ENCODE measurements around the gene TMEM269.

Gene TMEM269

DNA sequence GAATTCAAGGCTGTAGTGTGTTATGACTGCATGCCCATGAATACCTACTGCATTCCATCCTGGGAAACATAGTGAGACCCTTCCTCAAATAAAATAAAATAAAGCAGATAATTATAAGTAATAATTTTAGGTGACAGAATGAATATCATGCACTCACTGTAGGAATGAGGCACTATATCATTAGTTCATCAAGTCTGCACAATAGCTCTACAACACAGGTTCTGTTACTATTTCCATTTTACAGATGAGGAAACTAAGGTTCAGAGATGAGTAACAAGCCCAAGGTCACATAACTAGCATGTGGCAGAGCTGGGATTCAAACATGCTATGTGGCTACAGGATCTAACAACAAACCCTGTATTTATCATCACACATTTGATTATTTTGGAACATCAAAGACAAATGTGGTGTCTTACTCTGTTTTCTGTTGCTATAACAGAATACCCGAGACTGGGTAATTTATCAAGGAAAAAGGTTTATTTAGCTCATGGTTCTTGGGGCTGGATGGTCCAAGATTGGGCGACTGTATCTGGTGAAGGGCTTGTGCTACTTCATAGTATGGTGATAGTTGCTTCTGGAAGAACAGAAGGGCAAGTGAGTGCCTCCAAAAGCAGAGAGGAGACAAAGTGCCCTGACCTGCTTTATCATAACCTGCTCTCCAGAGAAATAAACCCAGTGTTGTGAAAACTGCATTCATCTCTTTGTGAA is 56.8 kb downstream of the TMEM269 start:
- intact Hi-C loops (cut with DNase I): no loop called here
- DNase-seq: no peak

DNA sequence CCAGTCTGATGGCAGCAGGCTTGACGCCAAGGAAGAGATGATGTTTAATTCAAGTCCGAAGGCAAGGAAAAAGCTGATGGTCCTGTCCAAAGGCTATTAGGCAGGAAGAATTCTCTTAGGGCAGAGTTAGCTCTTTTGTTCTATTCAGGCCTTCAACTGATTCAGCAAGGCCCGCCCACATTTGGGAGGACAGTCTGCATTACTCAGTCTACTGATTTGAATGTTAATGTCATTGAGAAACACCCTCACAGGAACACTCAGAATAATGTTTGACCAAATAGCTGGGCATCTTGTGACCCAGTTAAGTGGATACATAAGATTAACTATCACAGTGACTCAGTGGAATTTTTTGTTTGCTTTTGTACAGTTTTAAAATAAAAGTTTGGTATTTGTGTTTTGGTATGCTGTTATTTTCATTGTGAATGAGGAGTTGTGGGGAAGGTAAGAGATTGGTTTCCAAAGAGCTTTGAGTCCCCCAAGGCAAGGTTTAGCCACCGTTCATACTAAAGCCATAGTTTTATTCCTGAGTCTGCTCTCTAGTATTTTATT is 59.9 kb downstream of the TMEM269 start:
- intact Hi-C loops (cut with DNase I): no loop called here
- no peak for DNase-seq

DNA sequence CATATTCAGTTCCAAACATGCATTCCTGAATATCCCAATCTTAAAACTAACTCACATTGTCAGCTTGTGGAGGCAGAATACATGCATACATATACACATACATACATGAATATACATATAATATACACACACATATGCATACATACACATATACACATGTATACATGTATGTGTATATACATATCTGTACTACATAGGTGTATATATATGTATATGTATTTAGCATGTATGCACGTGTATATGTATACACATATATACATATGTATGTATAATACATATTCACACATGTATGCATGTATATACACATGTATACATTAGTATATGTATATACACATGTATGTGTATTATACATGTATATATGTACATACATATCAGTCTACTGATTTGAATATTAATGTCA is 60.4 kb downstream of the TMEM269 start:
- no peak for DNase-seq

GRCh38 chr1:42845866-42846256 is 61.1 kb downstream of the TMEM269 start:
- intact Hi-C loops (cut with DNase I): loop anchor here (2.0 kb wide), 1 partner anchor 29 kb away; the partner anchor contains the start of genes ERMAP and SVBP
- DNase-seq: no peak

More for the DNA sequence above, 60.4 kb downstream of the TMEM269 start:
- intact Hi-C loops (cut with DNase I): no loop called here

GRCh38 chr1:42846257-42847110 is 61.7 kb downstream of the TMEM269 start, which contains the start of gene ZNF691:
Gene ZNF691, plus strand, starts transcription at chr1:42846613. Its CDS starts 3,046 bp downstream, at chr1:42849659.
- DNase-seq: peak; percentile 86 to 99 (median 91)

DNA sequence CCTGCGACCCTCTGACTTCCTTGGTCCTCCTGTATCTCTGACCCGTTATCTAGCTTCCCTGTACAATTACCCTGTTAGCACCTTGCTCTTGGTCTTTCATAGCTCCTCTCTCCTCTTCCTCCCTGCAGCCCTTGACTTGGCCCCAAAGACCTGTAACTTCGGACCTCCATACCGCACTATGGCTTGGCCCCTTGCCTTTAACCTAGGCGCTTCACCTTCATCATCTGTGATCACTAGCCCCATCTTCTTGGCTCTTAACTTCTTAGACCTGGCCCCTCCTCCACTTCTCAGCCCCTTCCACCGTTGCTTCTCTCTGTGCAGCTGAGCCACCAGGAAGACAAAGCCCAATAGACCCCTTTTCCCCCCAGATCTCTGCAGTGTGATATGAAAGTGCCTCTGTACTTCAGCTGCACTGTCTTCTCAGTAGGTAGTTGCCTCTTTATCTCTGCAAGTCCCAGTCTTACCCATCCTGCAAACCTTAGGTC is 62.4 kb downstream of the TMEM269 start:
- DNase-seq: no peak
- intact Hi-C loops (cut with DNase I): loop anchor here (2.0 kb wide), 1 partner anchor 30 kb away; the partner anchor contains the start of genes ERMAP and SVBP

More at GRCh38 chr1:42846257-42847110, 61.7 kb downstream of the TMEM269 start, which contains the start of gene ZNF691:
- intact Hi-C loops (cut with DNase I): loop anchor here (2.0 kb wide), 1 partner anchor 30 kb away; the partner anchor contains the start of genes ERMAP and SVBP

- intact Hi-C loops (cut with DNase I): loop anchor here (2.0 kb wide), 1 partner anchor 31 kb away; the partner anchor contains the start of genes ERMAP and SVBP
- no peak for DNase-seq
Observed at GRCh38 chr1:42847721-42848460, 63.1 kb downstream of the TMEM269 start.

DNA sequence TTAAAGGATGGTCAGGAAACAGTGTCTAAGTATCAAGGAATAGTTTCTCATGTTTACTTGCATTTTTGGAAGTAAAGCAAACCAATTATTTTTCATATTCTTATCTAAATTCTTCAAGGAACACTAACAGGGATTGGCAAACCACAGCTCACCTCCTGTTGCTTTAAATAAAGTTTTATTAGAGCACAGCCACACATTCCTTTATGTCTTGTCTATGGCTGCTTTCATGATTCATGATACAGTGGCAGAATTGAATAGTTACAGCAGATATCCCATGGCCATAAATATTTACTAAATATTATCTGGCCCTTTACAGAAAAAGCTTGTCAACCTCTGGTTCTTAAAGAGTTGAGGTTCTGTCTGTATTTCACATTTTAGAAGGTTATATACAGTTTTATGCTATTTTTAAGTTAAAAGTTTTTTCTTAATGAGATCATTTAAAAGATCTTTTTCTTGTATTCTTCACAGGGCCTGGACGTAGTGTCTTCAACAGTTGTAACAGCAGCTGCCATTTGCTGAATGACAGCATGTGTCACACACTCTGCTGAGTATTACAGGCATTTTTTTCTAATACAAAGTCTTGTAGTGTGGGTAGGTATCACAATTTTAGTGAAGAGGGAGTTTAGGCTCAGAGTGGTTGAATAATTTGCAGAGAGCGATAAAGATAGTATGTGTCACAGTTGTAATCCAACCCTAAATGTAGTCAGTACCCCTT is 64.2 kb downstream of the TMEM269 start:
- intact Hi-C loops (cut with DNase I): no loop called here
- DNase-seq: no peak

- intact Hi-C loops (cut with DNase I): no loop called here
- DNase-seq: no peak
Observed at GRCh38 chr1:42849944-42850343, 65.2 kb downstream of the TMEM269 start.

Data from posterior cingulate gyrus (tissue), 11 donors.